GM12892 (cell line): ENCODE data around the gene TNFAIP1.

Experiments
- DNase-seq: peaks from one replicate; pipeline ENCODE4 v3.0.0; 2011; ENCODE audit not compliant: insufficient read length
- FAIRE-seq: peaks from 2 replicates; lab custom pipeline; 2011; peaks lifted over from hg19 to GRCh38; lab: Jason Lieb, UNC
- POLR2A ChIP-seq: IDR thresholded peaks from 2 replicates; pipeline ENCODE4 v1.6.1; 2011; ENCODE audit warnings: low read depth, low read length, control low read depth
- POLR2AphosphoS5 ChIP-seq: IDR thresholded peaks from 2 replicates; pipeline ENCODE4 v1.6.1; 2011; ENCODE audit warnings: low read depth, low read length, control low read depth
- TAF1 ChIP-seq: IDR thresholded peaks from 2 replicates; pipeline ENCODE4 v1.6.1; 2011; ENCODE audit warnings: low read depth, mild to moderate bottlenecking, control low read depth, low read length, borderline replicate concordance

TNFAIP1 gene

DNA sequence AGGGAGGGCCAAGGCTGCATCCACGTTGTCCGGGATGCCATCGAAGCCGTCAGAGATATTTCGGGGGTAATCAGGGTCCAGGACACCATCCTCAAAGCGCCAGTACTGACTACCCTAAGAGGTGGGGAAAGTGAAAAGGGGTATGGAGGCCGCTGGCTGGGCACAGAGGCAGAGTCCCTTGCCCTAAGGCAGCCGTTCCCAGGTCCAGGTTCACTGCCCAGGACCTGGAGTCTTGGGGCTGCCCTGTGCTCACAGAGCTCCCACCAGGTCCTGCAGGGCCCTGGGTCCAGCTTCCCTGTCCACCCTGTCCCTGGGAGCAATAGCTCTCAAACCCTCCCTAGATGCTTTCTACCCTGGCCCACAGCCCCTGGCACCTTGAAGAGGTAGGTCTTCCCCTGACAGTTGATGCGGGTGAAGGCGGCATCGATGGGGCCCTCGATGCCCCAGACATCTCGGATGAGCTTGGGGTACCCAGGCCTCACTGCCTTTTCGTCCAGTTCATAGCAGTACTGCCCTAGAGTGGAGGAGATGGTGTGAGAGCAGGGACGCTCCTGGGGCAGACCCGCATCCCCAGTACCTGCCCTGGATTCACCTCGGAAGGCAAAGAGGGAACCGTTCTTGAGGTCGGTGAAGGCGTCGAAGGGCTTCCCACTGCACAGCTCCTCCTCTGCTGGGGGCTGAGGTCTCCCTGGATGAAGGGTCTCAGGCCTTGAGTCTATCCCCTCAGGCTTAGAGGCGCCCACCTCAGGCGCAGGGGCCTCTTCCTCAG, 33.5 kb downstream of the TNFAIP1 start:
- FAIRE-seq (no peak), DNase-seq (no peak)
- TF ChIP-seq POLR2A (no peak), TAF1 (no peak), POLR2AphosphoS5 (no peak)

DNA sequence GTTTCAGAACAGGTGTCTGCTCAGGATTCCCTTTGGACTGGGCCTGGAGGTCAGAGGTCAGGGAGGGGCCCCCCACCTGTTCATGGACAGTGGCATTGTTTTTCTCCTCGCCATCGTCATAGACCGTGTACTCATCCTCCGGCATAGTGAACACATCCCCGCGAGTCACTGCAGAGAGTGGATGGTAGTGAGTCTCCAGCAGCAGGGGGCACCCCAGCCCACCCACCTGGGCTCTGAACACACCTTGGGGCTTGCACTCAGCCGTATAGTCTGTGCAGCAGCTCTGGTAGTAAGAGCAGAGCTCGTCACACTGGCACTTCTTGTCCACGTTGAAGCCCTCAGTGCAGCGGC, 34.1 kb downstream of the TNFAIP1 start:
- DNase-seq (no peak), FAIRE-seq (no peak)
- TF ChIP-seq POLR2AphosphoS5 (no peak), TAF1 (no peak), POLR2A (no peak)

DNA sequence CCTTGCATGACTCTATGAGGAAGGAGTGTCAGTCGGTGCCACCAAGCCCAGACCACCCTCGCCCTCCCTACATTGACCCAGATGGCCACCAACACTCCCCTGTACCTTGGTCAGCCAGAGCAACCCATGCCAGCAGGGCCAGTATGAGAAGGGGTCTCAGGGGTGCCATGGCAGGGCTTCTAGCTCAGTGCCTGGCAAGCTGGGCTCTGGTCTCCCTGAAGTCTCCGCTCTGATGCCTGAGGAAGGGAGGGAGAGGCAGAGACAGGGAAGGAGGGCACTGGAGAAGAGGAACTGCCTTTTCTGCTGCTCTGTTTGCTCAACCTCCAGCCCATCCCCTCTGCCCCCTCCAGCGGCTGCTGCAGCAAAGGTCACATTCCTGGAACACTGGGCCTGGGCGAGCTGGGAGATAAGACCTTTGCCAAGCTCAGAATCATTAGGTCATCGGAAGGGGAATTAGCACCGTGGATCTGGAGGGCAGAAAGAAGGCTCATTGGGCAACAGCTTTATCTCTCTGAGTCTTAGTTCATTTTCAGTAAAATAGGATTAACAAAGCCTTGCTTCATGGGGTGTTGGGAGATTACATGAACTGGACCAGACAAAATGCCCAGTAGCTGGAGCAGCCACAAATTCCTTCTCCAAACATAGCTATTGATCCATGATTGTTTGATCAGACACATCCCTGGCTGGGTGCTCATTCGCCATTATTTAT, 34.6 kb downstream of the TNFAIP1 start, which contains the start of gene VTN:
VTN (minus strand) TSS at position 273 of the 709 bp plus-strand sequence; CDS start at position 169, 104 bp downstream.
- FAIRE-seq (no peak), DNase-seq (no peak)
- no peak for TF ChIP-seq POLR2A
- TF ChIP-seq POLR2AphosphoS5 = no peak
- TF ChIP-seq TAF1 = no peak

GRCh38 chr17:28370744-28371103, 35.2 kb downstream of the TNFAIP1 start:
- DNase-seq = no peak
- no peak for TF ChIP-seq TAF1
- TF ChIP-seq POLR2A = no peak
- TF ChIP-seq POLR2AphosphoS5 = no peak
- no peak for FAIRE-seq

GRCh38 chr17:28371245-28372202, 36.0 kb downstream of the TNFAIP1 start, which contains the start of gene SARM1:
Gene SARM1 (plus strand): TSS chr17:28371694. CDS start chr17:28372033, 339 bp downstream.
- DNase-seq (peak; percentile 95), FAIRE-seq (peak; percentile 98)
- TF ChIP-seq TAF1 = no peak
- peak; percentile 53; the same call in 1 of the 2 replicates for TF ChIP-seq POLR2A
- TF ChIP-seq POLR2AphosphoS5 = no peak

DNA sequence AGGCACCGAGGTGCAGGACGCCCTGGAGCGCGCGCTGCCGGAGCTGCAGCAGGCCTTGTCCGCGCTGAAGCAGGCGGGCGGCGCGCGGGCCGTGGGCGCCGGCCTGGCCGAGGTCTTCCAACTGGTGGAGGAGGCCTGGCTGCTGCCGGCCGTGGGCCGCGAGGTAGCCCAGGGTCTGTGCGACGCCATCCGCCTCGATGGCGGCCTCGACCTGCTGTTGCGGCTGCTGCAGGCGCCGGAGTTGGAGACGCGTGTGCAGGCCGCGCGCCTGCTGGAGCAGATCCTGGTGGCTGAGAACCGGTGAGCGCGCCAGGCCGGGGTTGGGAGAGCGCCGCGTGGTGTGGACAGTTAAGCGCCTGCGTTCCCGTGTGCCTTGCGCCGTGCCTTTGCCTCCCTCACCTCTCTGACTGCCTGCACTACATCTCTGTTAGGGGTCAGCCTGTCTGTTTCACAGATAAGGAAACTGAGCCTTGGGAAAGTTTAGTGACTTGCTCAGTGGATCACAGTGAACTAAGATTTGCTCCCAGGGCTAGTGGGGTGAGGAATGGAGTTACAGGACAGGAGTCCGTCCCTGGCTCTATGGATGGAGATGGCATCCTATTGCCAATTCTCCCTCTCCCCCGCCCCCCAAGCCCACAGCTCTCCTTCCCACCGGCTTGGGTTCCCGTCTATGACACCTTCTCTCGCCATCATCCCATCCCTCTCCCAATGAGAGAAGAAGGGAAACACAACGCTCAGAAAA, 36.8 kb downstream of the TNFAIP1 start:
- DNase-seq (peak; percentile 54), FAIRE-seq (no peak)
- no peak for TF ChIP-seq TAF1
- no peak for TF ChIP-seq POLR2A
- TF ChIP-seq POLR2AphosphoS5 = no peak

- DNase-seq = no peak
- TF ChIP-seq TAF1 (no peak), POLR2AphosphoS5 (no peak), POLR2A (no peak)
- FAIRE-seq = no peak
Observed at GRCh38 chr17:28372945-28373274, 37.3 kb downstream of the TNFAIP1 start.

GRCh38 chr17:28379814-28380801, 44.5 kb downstream of the TNFAIP1 start:
- FAIRE-seq (no peak), DNase-seq (no peak)
- no peak for TF ChIP-seq POLR2AphosphoS5
- TF ChIP-seq TAF1 = no peak
- TF ChIP-seq POLR2A = no peak

DNA sequence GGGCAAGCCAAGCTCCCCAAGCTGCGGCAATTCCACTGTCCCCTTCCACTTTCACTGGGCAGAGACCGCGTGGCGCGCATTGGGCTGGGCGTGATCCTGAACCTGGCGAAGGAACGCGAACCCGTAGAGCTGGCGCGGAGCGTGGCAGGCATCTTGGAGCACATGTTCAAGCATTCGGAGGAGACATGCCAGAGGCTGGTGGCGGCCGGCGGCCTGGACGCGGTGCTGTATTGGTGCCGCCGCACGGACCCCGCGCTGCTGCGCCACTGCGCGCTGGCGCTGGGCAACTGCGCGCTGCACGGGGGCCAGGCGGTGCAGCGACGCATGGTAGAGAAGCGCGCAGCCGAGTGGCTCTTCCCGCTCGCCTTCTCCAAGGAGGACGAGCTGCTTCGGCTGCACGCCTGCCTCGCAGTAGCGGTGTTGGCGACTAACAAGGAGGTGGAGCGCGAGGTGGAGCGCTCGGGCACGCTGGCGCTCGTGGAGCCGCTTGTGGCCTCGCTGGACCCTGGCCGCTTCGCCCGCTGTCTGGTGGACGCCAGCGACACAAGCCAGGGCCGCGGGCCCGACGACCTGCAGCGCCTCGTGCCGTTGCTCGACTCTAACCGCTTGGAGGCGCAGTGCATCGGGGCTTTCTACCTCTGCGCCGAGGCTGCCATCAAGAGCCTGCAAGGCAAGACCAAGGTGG, 45.7 kb downstream of the TNFAIP1 start:
- FAIRE-seq (no peak), DNase-seq (no peak)
- TF ChIP-seq POLR2AphosphoS5 (no peak), POLR2A (no peak), TAF1 (no peak)
